Measurements from ENCODE around the gene TAPBP. TPM values are rescaled to one million over a fixed set of nuclear protein-coding genes. Genes with fewer than 3 reads are reported as not detected.

The TAPBP gene
- total and polyA plus RNA-seq, 9 of the 15 experiments (the other 6 are each of a cell fraction or from before 2014, with no cell fraction given) = 5.6 to 74.0 (median 22.3) TPM

- TF ChIP-seq AFF1 (IDR thresholded peaks at IDR 0.05; ENCODE audit: low read depth in 1 of 2, partially characterized antibody in 2 of 2) (no peak), ATF6 (CRISPR knock-in tag; IDR thresholded peaks at IDR 0.05) (0 out of 2 replicates have a peak, but pooled peaks have one; percentile 43), ZNF830 (CRISPR knock-in tag; IDR thresholded peaks at IDR 0.05) (no peak), ZNF445 (CRISPR knock-in tag; IDR thresholded peaks at IDR 0.05; ENCODE audit: low read depth) (0 out of 2 replicates have a peak, but pooled peaks have one; percentile 4), PRPF4 (IDR thresholded peaks at IDR 0.05; ENCODE audit: insufficient read depth, low read depth, low read length, poor library complexity, severe bottlenecking) (no peak), ZNF584 (CRISPR knock-in tag; IDR thresholded peaks at IDR 0.05; ENCODE audit: low read depth) (no peak), CBFB (CRISPR knock-in tag; IDR thresholded peaks at IDR 0.05) (no peak), RAD21 (CRISPR knock-in tag; conservative IDR thresholded peaks at IDR 0.05 in 1 of 2, IDR thresholded peaks at IDR 0.05 in 1 of 2) (0 out of 4 replicates have a peak, but pooled peaks of 1 of the 2 experiments have one; percentile 1), ZNF316 (IDR thresholded peaks at IDR 0.05) (no peak), MXD1 (CRISPR knock-in tag; IDR thresholded peaks at IDR 0.05; ENCODE audit: borderline replicate concordance, poor library complexity, severe bottlenecking) (no peak), E2F3 (CRISPR knock-in tag; IDR thresholded peaks at IDR 0.05) (no peak), MBD1 (CRISPR knock-in tag; IDR thresholded peaks at IDR 0.05) (no peak)
These were observed 63.9 kb downstream of the TAPBP start (continued) for GRCh38 chr6:33249732-33250630.

Data from K562 (cell line).